Fibroblast of pulmonary artery (primary cell): ENCODE measurements around the gene E2F3.

Experiments used
- DNase-seq: peaks from one replicate; pipeline ENCODE4 v3.0.0-alpha.2; 2010; ENCODE audit warnings: low read depth
- H3K4me3 ChIP-seq: replicated peaks from 2 replicates; pipeline ENCODE4 v1.5.1; 2011; ENCODE audit warnings: low read depth, mild to moderate bottlenecking, control low read depth, low read length, moderate library complexity
- CTCF ChIP-seq: IDR thresholded peaks from 2 replicates; pipeline ENCODE4 v1.5.1; 2011; ENCODE audit warnings: mild to moderate bottlenecking, control low read depth, low read length, inconsistent platforms; ENCODE audit errors: missing control alignments

E2F3 gene

GRCh38 chr6:20534295-20535262, 132.9 kb downstream of the E2F3 start, which contains the start of gene CDKAL1:
Gene CDKAL1, plus strand, starts transcription at chr6:20534457. Its CDS starts 11,894 bp downstream, at chr6:20546351.
- H3K4me3 ChIP-seq: peak within 1 kb of the TSS; percentile 96

GRCh38 chr6:20538131-20538662, 136.5 kb downstream of the E2F3 start:
- H3K4me3 ChIP-seq: no peak overlapping the region
- TF ChIP-seq CTCF: no peak
- no peak for DNase-seq

More at GRCh38 chr6:20534295-20535262, 132.9 kb downstream of the E2F3 start, which contains the start of gene CDKAL1:
- no peak for TF ChIP-seq CTCF
- DNase-seq: peak; percentile 95

- DNase-seq: no peak
- no peak for TF ChIP-seq CTCF
- H3K4me3 ChIP-seq: no peak overlapping the region
These were observed 137.2 kb downstream of the E2F3 start for GRCh38 chr6:20538907-20539306.

GRCh38 chr6:20539387-20539786, 137.7 kb downstream of the E2F3 start:
- no peak for DNase-seq
- H3K4me3 ChIP-seq: no peak overlapping the region
- TF ChIP-seq CTCF: no peak

GRCh38 chr6:20540683-20541082, 139.0 kb downstream of the E2F3 start:
- no peak overlapping the region for H3K4me3 ChIP-seq
- TF ChIP-seq CTCF: no peak
- no peak for DNase-seq

GRCh38 chr6:20541382-20541781, 139.7 kb downstream of the E2F3 start:
- no peak for TF ChIP-seq CTCF
- no peak overlapping the region for H3K4me3 ChIP-seq
- no peak for DNase-seq
